ENCODE results near the gene ZNF506. TPM values are rescaled to one million over a fixed set of nuclear protein-coding genes. Genes with fewer than 3 reads are reported as not detected.
"Not testable (repeated sequence)": the region's sequence is repeated elsewhere in the genome, so short reads cannot be mapped to it uniquely, and the experiment has no call there.

ZNF506 gene
- 16.9 and 19.5 TPM in 2 replicates for total RNA-seq

DNA sequence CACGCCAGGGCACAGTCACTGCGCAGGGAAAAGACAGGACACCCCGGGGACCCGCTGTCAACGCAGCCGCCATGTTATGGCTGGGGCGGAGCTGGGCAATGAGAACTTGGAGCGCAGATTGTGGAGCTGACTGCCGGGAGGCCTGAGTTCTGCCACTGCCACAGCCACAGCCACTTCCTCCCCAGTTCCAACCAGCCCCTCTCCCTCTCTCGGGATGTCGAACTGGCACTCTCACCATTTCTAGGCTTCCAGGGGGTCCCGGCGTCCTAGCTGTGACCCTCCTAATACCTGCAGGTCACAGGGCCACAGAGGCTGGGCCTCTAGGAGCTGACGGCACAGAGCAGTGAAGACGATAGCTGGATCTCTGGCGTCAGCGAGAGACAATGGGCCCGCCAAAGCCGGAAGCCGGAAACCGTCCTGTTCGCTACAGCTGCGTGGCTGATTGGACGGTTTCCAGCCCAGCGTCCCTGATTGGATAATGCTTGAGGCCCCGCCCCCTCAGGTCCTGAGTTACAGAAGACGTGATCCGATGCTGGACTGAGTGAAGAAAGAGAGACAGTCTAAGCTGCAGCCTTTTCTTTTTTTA is at the start of gene ZNF506:
Gene ZNF506 (minus strand): TSS at position 385 of the 586 bp plus-strand sequence. CDS start 147 bp downstream, at position 238.
- no peak for TF ChIP-seq CTCF (IDR thresholded peaks at IDR 0.05; ENCODE audit: insufficient read depth, low read length, poor library complexity, severe bottlenecking)
- DNase-seq (ENCODE audit: low read depth) = peak; percentile 85
- H3K27me3 ChIP-seq (ENCODE audit: control insufficient read depth, insufficient read depth, low read length) = no peaks in the 10 kb centered on the region
- peak within 1 kb of the TSS; percentile 76 for H3K4me3 ChIP-seq (ENCODE audit: low read depth, low read length)
- no peaks in the 10 kb centered on the region for H3K36me3 ChIP-seq (ENCODE audit: control insufficient read depth, insufficient read depth, low read length)

DNA sequence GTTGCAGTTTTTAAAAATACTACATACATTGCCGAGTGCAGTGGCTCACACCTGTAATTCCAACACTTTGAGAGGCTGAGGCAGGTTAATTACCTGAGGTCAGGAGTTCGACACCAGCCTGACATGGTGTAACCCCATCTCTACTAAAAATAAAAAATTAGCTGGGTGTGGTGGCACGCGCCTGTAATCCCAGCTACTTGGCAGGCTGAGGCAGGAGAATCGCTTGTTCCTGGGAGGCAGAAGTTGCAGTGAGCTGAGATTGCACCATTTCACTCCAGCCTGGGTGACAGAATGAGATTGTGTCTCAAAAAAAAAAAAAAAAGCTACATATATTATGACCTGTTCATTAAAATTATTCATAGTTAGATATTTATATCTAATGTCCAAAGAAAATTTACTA is 48.5 kb upstream of the ZNF506 start:
- not testable (repeated sequence) for H3K27me3 ChIP-seq (ENCODE audit: control insufficient read depth, insufficient read depth, low read length); H3K4me3 ChIP-seq (ENCODE audit: low read depth, low read length); H3K36me3 ChIP-seq (ENCODE audit: control insufficient read depth, insufficient read depth, low read length); DNase-seq (ENCODE audit: low read depth)

DNA sequence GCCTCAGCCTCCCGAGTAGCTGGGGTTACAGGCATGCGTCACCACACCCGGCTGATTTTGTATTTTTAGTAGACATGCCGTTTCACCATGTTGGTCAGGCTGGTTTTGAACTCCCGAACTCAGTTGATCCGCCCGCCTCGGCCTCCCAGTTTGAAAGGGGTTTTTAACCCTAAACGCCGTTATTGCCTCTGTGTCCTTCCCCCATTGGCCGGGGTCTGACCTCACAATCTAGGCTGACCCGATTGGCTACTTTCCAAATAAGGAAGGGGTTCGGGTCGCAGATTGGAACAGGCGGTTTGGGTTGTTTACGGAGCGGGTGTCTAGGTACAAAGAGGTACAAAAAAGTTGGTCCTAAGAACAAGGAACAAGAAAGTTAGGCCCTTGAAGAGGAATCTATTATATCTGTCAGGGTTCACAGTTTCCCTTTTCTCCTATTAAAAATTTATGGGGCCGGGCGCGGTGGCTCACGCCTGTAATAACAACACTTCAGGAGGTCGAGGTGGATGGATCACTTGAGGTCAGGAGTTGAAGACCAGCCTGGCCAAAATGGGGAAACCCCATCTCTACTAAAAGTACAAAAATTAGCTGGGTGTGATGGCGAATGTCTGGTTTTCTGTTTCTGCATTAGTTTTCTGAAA is 45.2 kb upstream of the ZNF506 start:
- no peaks in the 10 kb centered on the region for H3K36me3 ChIP-seq (ENCODE audit: control insufficient read depth, insufficient read depth, low read length)
- peak overlapping the region; percentile 96 for H3K4me3 ChIP-seq (ENCODE audit: low read depth, low read length)
- DNase-seq (ENCODE audit: low read depth) = no peak
- H3K27me3 ChIP-seq (ENCODE audit: control insufficient read depth, insufficient read depth, low read length) = no peaks in the 10 kb centered on the region
- no peak for TF ChIP-seq CTCF (IDR thresholded peaks at IDR 0.05; ENCODE audit: insufficient read depth, low read length, poor library complexity, severe bottlenecking)

DNA sequence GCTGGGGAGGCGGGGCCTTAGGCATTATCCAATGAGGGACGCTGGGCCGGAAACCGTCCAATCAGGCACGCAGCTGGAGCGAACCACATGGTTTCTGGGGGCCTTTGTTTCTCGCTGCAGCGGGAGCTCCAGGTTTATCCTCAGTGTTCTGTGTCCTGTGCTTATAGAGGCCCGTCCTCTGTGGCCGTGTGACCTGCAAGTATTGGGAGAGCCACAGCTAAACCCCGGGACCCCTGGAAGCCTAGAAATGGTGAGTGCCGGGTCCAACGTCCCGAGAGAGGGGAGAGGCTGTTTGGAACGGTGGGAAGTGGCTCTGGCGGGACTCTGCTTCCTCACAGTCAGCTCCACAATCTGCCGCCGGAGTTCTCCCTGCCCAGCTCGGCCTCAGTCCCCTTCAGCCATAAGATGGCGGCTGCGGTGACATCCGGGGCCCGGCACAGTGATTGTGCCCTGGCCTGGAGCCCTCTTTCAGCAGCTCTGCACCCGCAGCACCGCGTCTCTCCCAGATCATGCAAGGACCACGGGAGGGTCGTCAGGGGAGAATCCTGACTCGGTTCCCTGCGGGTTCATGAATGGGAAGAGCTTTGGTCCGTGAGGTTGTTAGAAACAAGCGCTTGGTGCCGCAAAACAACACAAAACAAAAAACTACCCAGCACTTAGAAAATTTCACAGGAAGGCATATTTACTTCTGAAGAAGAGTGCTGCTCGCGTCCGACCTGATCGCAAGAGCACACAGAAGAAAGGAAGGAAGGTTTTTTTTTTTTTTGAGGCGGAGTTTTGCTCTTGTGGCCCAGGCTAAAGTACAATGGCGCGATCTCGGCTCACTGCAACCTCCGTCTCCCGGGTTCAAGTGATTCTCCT is 44.4 kb upstream of the ZNF506 start, which contains the start of gene ZNF253:
Gene ZNF253 (plus strand): TSS at position 133 of the 861 bp plus-strand sequence. CDS start 115 bp downstream, at position 248.
- H3K27me3 ChIP-seq (ENCODE audit: control insufficient read depth, insufficient read depth, low read length) = no peaks in the 10 kb centered on the region

GRCh38 chr19:19860756-19861390 is 39.3 kb upstream of the ZNF506 start:
- DNase-seq (ENCODE audit: low read depth) = no peak
- no peak overlapping the region for H3K4me3 ChIP-seq (ENCODE audit: low read depth, low read length)

More for the DNA sequence above, 44.4 kb upstream of the ZNF506 start, which contains the start of gene ZNF253:
- peak; percentile 79 for DNase-seq (ENCODE audit: low read depth)
- H3K36me3 ChIP-seq (ENCODE audit: control insufficient read depth, insufficient read depth, low read length) = no peaks in the 10 kb centered on the region
- no peak for TF ChIP-seq CTCF (IDR thresholded peaks at IDR 0.05; ENCODE audit: insufficient read depth, low read length, poor library complexity, severe bottlenecking)
- H3K4me3 ChIP-seq (ENCODE audit: low read depth, low read length) = peak within 1 kb of the TSS; percentile 96

More at GRCh38 chr19:19860756-19861390, 39.3 kb upstream of the ZNF506 start:
- no peaks in the 10 kb centered on the region for H3K36me3 ChIP-seq (ENCODE audit: control insufficient read depth, insufficient read depth, low read length)
- TF ChIP-seq CTCF (IDR thresholded peaks at IDR 0.05; ENCODE audit: insufficient read depth, low read length, poor library complexity, severe bottlenecking) = no peak
- H3K27me3 ChIP-seq (ENCODE audit: control insufficient read depth, insufficient read depth, low read length) = no peaks in the 10 kb centered on the region
